GM18870 (cell line): ENCODE results near the gene FAM53C.
"Not testable (repeated sequence)": the region's sequence is repeated elsewhere in the genome, so short reads cannot be mapped to it uniquely, and the experiment has no call there.

Experiments used
- ATAC-seq: cut with Tn5 transposase; IDR thresholded peaks from one replicate; pipeline ENCODE4 v1.9.1; 2021; ENCODE audit warnings: moderate library complexity; ENCODE audit not compliant: unreplicated experiment

FAM53C gene

GRCh38 chr5:138337685-138338410, at the start of gene FAM53C:
FAM53C (plus strand) TSS chr5:138338266; CDS start chr5:138341336, 3,070 bp downstream.
- peak; percentile 64 for ATAC-seq

GRCh38 chr5:138289296-138289695, 48.8 kb upstream of the FAM53C start:
- ATAC-seq, result no peak

GRCh38 chr5:138303372-138303771, 34.7 kb upstream of the FAM53C start:
- ATAC-seq, result no peak

GRCh38 chr5:138305797-138306196, 32.3 kb upstream of the FAM53C start:
- no peak for ATAC-seq

- no peak for ATAC-seq
Measured at GRCh38 chr5:138315751-138316278, 22.3 kb upstream of the FAM53C start.

GRCh38 chr5:138316355-138316754, 21.7 kb upstream of the FAM53C start:
- ATAC-seq, result no peak

- not testable (repeated sequence) for ATAC-seq
Measured at GRCh38 chr5:138318211-138318610, 19.9 kb upstream of the FAM53C start.

GRCh38 chr5:138330813-138331448, 7.1 kb upstream of the FAM53C start:
- no peak for ATAC-seq

- peak; percentile 96 for ATAC-seq
Measured at GRCh38 chr5:138331449-138332368, 6.4 kb upstream of the FAM53C start, which contains the start of gene CDC25C. CDC25C (minus strand) TSS chr5:138331804; CDS start chr5:138331180, 624 bp downstream.

- ATAC-seq, result no peak
Measured at GRCh38 chr5:138334867-138335447, 3.1 kb upstream of the FAM53C start.

GRCh38 chr5:138336952-138337684, 948 bp upstream of the FAM53C start:
- ATAC-seq, result peak; percentile 21

- ATAC-seq, result no peak
Measured at GRCh38 chr5:138338411-138339090, 485 bp downstream of the FAM53C start.

GRCh38 chr5:138339091-138339456, 1.0 kb downstream of the FAM53C start:
- no peak for ATAC-seq

- no peak for ATAC-seq
Measured at GRCh38 chr5:138339464-138339863, 1.4 kb downstream of the FAM53C start.

GRCh38 chr5:138340008-138340407, 1.9 kb downstream of the FAM53C start:
- ATAC-seq, result no peak

- ATAC-seq, result no peak
Measured at GRCh38 chr5:138344887-138345622, 7.0 kb downstream of the FAM53C start.

- ATAC-seq, result no peak
Measured at GRCh38 chr5:138346889-138347288, 8.8 kb downstream of the FAM53C start.

- no peak for ATAC-seq
Measured at GRCh38 chr5:138349852-138350562, 11.9 kb downstream of the FAM53C start.
